AG20443 (cell line): Measurements from ENCODE around the gene NHLRC2.

Experiments
- DNase-seq: peaks from one replicate; pipeline ENCODE4 v3.0.0; 2012; ENCODE audit warnings: low spot score, mixed read lengths

NHLRC2 gene

DNA sequence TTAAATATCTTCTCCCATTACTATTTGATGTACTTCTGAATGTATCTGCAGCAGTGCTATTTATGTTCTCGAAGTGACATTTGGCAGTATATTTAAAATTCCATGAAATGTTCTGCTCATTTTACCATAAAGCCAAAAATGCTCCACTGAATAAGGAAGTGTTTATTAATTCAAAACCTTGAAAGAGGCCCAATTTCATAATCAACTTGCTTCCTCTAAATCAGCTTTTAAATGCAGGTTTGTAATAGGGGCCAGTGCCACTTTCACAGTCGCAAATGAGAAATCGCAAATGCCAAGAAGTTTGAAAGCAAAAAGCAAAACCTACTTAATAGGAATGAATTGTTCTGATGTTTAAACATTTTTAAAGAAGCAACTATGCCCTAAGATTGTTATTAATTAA, 11.4 kb downstream of the NHLRC2 start:
- DNase-seq = no peak

DNA sequence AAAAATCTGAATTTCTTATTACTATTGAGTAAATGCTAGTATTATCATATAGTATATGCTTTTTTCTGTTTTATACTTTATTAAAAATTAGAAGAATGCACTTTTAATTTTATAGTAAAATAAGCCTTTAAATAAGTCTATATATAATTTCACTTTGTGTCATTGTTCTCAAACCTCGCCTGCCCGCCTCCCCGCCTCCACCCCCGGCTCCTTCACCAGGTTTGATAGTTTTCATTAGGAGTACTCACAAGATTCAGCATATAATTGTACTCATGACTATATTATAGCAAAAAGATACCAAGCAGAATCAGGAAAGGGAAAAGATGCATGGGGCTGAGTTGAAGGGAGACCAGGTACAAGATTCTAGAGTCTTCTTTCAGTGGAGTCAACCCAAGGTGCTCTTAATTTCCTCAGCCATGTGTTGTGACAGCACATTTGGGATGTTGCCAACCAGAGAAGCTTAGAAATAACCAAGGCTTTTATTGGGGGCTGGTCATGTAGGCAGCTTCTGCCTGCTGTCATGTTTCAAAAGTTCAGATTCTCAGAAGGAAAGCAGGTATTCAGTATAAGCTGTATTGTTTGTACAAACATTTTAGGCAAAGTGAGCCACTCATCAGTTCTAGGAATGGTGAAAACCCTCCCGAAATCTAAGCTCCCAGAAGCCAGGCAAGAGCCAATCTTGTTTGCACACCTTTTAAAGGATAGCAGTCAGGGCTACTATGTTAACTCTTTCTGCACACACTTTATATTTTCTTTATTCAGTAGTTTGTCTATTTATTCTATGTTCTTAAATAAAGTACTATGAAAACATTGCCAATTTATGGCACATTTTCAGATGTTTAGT, 12.3 kb downstream of the NHLRC2 start:
- DNase-seq = no peak

DNA sequence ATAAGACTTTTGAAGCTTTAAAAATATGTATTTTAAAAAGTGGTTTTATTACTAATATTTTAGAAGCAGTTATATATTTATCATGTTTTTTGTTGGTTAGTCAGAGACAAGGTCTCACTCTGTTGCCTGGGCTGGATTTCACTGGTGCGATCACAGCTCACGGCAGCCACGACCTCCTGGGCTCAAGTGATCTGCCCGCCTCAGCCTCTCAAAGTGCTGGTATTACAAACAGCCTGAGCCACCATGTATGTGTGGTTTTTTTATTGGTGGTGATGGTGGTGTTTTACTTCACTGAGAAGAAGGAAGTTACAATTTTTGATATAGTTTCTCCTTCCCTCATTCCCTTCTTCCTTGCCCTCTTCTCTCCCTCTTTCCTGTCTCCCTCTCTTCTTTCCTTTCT, 13.4 kb downstream of the NHLRC2 start:
- DNase-seq = no peak

DNA sequence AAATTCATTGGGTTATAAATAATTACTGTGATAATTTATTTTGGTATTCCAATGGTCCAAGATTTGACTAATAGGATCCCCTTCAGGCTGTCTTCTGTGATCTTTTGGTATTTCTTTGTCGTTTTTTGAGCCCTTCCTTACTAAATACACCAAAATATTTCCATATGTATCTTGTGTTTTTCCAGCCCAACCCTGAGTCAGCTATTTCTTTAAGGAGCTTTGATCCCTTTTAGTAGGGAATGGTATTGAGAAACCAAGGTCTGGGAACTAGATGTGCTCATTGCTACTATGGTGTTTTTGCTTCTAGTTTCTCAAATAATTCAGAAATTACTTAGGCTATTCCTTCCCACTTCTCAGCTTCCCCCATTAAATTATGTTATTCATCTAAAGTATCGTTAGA, 15.3 kb downstream of the NHLRC2 start:
- no peak for DNase-seq

DNA sequence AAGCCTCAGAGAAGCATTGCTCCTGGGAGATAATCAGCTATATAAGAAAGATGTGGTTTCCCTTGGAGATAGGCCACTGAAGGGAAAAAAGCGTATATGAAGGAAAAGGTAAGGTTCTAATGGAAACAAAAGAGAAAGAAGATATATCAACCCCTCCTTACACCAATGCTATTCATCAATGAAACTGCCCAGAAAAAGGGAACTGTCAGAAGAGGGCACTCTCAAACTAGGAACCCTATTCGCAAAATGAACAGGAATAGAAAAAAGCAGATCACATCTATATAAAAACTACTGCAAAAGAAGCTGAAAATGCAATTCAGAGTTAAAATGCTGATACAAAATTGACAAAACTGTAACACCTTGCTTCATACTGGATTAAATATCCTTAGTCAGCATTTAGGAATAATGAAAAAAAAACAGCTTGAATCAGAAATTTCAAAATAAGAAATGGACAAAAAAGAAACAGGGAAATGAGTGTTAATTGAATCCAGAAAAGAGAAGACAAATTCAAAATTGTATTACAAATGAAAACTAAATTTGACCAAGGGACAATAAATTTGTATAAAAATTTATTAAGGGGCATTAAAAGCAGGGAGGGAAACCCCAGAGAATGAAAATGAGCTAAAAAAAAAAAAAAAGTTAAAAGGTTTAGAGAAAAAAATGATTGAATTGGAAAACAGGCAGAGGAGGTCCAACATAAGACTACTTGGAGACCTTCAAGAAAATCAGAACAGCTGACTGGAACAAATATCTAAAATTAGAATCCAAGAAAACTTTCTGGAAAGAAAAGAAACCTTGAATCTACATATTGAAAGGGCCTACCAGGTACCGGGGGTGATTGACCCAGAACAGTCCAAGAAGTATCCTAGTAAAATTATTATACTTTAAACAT, 17.9 kb downstream of the NHLRC2 start:
- no peak for DNase-seq

DNA sequence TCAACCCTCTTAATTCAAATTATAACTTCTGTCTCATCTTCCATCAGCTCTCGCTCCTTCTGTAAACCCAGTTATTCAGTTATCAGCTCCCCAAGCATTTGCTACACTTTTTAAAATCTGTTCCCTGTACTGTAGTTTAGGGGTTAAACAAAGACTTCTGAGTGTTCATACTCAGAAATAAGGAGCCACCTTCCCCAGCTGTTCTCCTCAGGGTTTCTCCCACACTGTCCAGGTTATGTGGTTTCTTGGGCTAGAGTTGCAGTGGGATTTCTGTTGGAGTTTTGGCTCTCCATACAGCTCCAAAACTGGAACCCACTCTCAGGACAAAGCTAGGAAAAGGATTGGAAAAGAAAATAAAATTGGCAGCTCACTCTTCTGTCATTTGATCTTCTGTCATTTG, 20.8 kb downstream of the NHLRC2 start:
- no peak for DNase-seq

DNA sequence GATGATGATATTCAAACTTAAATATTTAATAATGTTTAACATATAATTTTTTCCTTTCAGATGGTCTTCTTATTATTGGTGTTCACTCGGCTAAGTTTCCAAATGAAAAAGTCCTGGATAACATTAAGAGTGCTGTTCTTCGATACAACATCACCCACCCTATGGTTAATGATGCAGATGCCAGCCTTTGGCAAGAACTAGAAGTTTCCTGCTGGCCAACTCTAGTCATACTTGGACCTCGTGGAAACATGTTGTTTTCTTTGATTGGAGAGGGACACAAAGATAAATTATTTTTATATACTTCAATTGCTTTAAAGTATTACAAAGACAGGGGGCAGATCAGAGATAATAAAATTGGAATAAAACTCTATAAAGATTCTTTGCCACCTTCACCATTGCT, 22.0 kb downstream of the NHLRC2 start:
- no peak for DNase-seq

DNA sequence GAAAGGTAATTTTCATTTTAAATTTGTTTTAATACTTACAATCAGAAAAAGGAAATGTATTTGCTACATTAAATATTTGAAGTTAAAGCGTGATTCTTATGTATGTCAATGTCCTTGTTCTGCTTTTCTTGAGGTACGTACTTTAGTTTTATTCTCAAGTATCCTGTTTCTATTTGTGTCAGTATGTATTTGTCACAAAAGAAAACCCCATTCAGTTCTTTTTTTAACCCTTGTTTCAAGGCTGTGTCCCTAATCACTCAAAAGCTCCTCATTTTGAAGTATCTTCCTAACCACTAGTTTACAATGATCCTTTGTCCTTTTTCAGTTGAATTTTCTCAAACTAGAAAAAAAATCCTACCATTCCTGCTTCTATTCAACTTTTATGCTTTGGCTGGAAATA, 25.2 kb downstream of the NHLRC2 start:
- no peak for DNase-seq

DNA sequence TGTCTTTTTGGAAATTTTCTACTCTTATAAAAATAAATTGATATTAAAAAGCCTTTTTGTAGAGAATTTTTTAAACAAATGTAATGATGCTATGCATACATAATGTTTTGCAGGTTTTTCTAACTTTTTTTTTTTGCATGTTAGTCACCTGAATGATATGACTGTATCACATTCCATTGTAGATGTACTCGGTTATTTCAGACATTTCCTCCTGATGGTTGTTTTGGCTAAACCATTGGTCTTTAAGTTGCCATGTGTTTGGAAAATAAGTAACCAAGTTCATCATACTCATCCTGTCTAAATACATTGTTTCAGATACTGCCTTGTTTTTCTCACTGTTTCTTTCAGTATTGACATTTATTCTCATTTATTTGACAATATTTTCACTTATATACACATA, 25.8 kb downstream of the NHLRC2 start:
- no peak for DNase-seq

DNA sequence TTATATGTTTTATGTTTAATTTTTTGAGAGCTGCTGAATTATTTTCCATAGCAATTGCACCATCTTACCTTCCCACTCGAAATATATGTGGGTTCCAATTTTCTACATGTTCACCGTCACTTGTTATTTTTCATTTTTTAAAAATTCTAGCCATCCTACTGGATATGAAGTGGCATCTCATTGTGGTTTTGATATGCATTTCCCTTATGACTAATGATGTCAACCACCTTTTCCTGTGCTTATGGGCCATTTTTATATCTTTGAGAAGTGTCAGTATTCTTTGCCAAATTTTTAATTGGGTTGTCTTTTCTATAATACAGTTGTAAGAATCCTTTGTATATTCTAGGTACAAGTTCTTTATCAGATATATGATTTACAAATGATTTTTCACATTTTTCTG, 27.8 kb downstream of the NHLRC2 start:
- DNase-seq = no peak

DNA sequence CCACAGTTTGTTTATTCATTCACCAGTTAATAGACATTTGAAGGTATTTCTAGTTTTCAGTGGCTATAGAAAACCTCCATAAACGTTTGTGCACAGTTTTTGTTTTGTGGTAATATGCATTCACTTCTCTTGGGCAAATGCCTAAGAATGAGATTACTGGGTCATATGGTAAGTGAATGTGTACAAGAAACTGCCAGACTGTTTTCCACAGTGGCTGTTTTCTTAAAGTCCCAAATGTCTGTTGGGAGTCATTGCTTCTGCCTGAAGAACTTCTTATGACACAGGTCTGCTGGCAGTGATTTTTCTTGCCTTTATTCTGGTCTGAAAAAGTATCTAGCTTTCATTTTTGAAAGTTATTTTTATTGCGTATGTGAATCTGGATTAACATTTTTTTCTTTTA, 35.5 kb downstream of the NHLRC2 start:
- DNase-seq = no peak

DNA sequence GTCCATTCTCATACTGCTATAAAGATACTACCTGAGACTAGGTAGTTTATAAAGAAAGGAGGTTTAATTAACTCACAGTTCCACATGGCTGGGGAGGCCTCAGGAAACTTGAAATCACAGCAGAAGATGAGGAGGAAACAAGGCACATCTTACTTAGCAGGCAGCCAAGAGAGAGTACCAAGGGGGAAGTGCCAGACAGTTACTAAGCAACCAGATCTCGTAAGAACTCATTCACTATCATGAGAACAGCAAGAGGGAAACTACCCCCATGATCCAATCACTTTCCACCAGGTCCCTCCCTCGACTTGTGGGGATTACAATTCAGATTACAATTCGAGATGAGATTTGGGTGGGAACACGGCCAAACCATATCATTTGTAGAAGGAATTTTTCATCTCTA, 36.3 kb downstream of the NHLRC2 start:
- no peak for DNase-seq

DNA sequence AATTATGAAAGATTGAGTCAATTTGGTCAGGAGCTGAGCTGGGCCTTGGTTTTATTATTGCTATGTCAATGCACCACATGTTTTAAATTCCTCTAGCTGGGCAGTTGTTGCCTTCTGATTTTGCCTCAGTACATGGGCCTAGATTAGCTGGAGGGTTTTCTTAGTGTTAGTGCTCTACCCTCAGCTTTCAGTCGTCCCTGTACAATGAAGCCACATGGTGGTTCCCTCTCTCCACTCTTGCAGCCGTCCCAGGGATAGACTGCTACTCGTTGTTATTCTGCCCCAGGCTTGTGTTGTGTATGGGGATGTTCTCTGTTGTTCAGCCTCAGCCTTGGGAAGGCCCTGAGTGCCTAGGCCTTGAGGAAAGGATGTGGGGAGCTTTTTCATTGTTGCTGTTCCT, 37.0 kb downstream of the NHLRC2 start:
- peak; percentile 7 for DNase-seq

DNA sequence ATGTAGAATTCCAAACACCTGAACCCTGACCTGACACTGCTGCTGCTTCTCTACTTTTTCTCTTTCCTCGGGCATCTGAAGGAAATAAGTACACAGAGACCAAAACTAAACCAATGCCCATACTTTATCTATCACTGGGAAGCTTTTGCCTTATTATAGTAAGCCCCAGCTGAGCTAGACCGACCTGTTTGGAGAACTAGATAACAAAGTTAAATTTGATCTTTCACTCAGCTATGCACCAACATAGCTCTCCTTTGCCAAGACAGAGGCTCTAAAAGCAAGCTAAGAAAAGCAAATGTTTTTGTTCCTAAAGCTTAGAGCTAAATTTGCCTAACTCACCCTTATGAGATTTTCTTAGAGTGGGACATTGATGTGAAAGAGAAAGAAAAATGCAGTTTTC, 39.1 kb downstream of the NHLRC2 start:
- DNase-seq = no peak

DNA sequence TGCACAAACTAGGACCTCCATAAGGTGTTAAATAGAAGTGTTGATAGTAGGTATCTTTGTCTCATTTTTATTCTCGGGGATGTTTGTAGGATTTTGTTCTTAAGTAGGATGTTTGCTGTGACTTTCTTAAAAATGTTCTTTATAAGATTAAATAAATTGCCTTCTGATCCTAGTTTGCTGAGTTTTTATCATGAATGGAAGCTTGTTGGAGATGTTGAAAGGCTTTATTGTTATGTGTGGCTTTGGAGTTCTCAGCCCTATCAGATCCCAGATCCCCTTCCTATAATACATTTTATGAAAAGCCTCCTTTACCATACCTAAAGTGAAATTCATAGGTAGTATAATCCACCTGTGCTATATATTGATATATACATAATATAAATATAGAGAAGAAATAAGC, 40.1 kb downstream of the NHLRC2 start:
- DNase-seq = no peak

DNA sequence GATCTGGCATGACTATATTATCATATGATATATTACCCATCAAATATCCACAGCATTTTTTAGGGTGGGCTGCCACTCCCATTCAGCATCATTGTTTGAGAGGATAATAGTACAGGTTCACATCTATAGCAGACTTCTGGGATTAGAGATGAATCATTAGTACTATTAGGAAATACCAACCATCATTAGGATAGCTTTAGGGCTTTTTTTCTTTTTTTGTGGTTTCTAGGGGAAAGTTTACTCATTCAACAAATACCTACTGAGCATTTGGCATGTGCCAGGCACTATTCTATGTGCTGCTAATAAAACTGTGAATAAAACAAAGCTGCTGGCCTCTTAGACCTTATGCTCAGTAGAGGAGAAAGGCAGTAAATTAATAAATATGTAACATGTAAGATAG, 40.6 kb downstream of the NHLRC2 start:
- peak; percentile 36 for DNase-seq

DNA sequence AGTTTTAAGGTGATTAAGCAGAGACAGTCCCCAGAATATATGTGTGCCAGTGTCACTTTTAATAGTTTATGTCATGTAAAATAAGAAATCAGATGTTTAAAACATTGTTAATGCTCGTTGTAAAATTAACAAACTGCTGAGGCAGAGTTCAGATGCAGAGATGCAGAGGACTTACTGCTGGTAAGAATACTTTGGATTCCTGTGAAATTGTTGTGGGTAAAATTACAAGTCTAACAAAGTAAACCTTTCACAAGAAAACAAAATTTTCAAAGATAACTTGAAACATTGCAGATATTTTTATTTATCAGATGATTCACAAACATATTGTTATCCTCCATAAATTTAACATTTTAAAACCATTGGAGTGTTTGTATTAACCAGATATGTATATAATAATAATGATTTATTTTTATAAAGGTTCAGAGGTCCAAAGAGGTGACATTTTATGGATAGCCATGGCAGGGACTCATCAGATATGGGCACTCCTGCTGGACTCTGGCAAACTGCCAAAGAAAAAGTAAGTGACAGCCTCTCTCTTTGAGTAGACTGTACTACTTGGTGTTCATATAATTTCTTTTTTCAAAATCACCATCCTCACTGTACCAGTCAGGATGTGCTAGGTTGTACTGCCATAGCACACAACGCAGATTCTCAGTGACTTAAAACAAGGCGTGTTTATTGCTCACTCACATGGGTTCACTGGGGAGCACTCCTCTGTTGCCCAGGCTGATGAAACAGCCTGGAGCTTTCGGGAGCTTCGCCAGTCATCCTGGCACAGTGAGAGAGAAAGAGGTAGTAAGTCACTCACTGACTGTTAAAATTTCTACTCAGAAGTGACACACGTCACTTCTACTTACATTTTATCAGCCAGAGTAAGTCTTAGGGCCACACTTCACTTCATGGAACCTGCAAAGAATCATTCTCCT, 43.5 kb downstream of the NHLRC2 start:
- no peak for DNase-seq

DNA sequence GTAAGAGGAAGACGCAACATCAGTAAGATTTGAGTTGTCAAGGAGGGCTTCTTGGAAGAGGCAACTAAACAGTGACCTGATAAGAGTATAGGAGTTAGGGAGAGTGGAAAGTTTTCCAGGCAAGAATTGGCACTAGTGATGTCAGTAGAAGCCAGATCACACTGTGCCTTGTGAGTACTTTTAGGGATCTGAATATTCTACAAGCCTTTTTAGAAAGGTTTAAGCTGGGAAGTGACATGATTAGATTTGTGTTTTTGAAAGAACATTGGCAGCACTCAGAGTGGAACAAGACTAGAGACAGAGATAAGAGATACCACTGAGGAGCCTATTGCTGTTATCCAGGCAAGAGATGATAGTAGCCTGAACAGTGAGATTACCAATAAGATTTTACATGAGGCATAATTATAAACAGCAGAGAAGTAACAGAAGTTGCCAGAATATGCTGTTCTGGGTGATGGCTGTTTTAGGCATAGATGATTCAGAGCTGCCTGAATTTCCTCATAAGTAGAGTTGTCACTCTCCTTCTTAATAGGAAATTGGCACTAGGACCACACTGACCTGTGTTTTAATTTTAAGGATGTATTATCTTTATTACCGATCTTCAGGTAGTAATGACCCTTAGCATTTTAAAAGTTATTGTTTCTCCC, 45.6 kb downstream of the NHLRC2 start:
- DNase-seq = no peak

DNA sequence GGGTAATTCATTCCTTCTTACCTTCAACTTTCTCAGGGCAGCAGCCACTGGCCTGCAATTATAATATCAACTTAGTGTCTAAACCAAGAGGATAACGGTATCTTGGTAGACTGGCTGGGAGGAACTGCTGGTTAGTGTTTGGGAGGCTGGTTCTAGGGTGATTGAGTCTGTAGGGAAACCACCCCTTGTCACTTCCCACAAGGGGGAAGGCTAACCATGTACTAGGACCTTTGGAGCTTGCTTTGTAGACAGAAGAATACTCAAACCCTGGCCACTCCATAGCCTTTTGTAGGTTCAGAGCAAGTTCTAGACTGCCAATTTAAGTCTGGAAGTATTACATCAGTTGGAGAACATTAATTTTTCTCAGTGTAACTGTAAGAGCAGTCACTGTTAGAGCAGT, 51.3 kb downstream of the NHLRC2 start:
- DNase-seq = no peak

DNA sequence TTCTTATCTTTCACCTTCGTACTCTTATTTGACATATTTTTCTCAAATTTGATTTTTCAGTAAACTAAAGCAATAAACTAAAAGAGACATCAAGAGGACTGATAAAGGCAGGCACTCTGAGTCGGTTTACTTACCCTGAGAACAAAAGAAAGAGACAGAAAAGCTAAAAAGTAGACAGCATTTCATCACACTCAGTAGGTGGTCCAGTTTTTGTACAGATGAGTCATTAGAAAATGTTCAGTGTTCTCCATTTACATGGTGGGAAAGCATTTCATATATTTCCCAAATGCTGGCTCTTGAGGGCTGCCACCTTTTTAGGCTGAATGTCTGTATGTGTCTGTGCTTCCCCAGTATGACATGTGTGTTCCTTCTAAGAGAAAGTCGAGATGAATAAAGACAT, 52.7 kb downstream of the NHLRC2 start:
- DNase-seq = no peak

DNA sequence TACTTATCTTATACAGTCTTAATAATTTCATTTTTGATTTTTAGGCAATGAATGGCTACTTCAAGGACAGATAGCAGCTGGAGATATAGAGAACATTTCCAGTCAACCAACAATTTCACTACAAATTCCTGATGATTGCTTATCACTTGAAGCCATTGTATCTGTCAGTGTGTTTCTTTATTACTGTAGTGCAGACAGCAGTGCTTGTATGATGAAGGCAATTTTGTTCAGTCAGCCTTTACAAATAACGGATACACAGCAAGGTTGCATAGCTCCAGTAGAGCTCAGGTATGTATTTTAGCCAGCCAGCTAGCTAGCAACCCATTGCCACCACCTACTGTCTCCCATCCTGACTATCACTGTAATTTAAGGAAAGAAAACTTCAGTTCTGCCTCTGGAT, 53.8 kb downstream of the NHLRC2 start:
- DNase-seq = no peak

DNA sequence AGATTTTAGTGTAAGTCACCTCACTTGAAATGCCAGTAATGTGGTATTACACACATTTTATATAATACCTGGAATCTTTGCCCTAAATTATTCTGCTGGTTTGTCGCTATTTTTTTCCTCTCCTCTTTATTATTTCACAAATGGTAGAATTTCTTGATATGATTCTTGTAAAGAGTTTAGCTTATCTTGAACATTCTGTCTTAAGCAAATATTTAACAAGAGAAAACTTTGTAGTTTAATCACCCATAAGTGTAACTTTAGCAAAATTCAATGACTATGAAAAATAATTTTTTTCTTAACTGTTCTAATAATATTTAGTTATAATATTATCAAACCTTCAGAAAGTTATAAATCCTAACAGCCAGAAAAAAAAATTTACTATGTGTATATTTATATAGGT, 56.7 kb downstream of the NHLRC2 start:
- DNase-seq = no peak
